ENCODE measurements around the gene E4F1. TPM values are rescaled to one million over a fixed set of nuclear protein-coding genes. Genes with fewer than 3 reads are reported as not detected.

The E4F1 gene
- total and polyA plus RNA-seq, 2 of the 13 experiments (the other 11 are each of a cell fraction or from before 2014, with no cell fraction given) = 13.8 to 19.5 TPM

MicroRNAs within 50 kb of the gene (microRNA counts, 767-probe panel; counts per million panel counts)
- not detected for microRNA hsa-miR-940

Small RNA genes lying within 50 kb of the gene (microRNA-seq; reads per million reads assigned to microRNA genes)
- gene MIR3677 (2.4 reads per million, percentile 13 among the genes with 10 or more reads in this experiment), gene MIR4717 (not detected)

Small RNA genes lying within 50 kb of the gene (small RNA-seq; reads per million reads assigned to genes)
- gene MIR3677 (ENCODE audit: insufficient read depth in 2 of 3, insufficient read length in 3 of 3, low read depth in 2 of 3, low replicate concordance in 1 of 3) (0 to 0.97 (median 0) reads per million in 3 experiments), gene MIR4717 (ENCODE audit: insufficient read depth in 2 of 3, insufficient read length in 3 of 3, low read depth in 2 of 3, low replicate concordance in 1 of 3) (0 reads per million in 3 experiments)

Other genes starting within 250 kb of the E4F1 start
- gene NOXO1, start 242.1 kb upstream of the E4F1 start, total RNA-seq (2016; rRNA removed; fragmentation: Illumina TruSeq; extraction: Trizol) = 0.21 and 1.4 TPM in 2 replicates
- gene NOXO1, start 242.1 kb upstream of the E4F1 start, polyA plus RNA-seq (2011; rRNA removed) = 0.69 and 1.4 TPM in 2 replicates
- gene GFER, start 239.4 kb upstream of the E4F1 start, total RNA-seq (2016; rRNA removed; fragmentation: Illumina TruSeq; extraction: Trizol) = 68.3 and 71.7 TPM in 2 replicates
- 28.6 and 35.9 TPM in 2 replicates for gene GFER, start 239.4 kb upstream of the E4F1 start, polyA plus RNA-seq (2011; rRNA removed)
- gene SYNGR3, start 233.6 kb upstream of the E4F1 start, total RNA-seq (2016; rRNA removed; fragmentation: Illumina TruSeq; extraction: Trizol) = 0.58 and 0.97 TPM in 2 replicates
- gene SYNGR3, start 233.6 kb upstream of the E4F1 start, polyA plus RNA-seq (2011; rRNA removed) = 5.7 and 7.4 TPM in 2 replicates
- gene ZNF598, start 213.8 kb upstream of the E4F1 start, total RNA-seq (2016; rRNA removed; fragmentation: Illumina TruSeq; extraction: Trizol) = 9.5 and 13.5 TPM in 2 replicates
- 14.2 and 17.6 TPM in 2 replicates for gene ZNF598, start 213.8 kb upstream of the E4F1 start, polyA plus RNA-seq (2011; rRNA removed)
- gene NPW, start 203.8 kb upstream of the E4F1 start, total RNA-seq (2016; rRNA removed; fragmentation: Illumina TruSeq; extraction: Trizol) = 0.97 TPM in 1 of 2 replicates, not detected in the other
- gene NPW, start 203.8 kb upstream of the E4F1 start, polyA plus RNA-seq (2011; rRNA removed) = 0.24 and 0.25 TPM in 2 replicates
- 15.8 and 23.7 TPM in 2 replicates for gene NHERF2, start 196.7 kb upstream of the E4F1 start, total RNA-seq (2016; rRNA removed; fragmentation: Illumina TruSeq; extraction: Trizol)
- 39.3 and 47.2 TPM in 2 replicates for gene NHERF2, start 196.7 kb upstream of the E4F1 start, polyA plus RNA-seq (2011; rRNA removed)
- gene NTHL1, start 175.8 kb upstream of the E4F1 start, total RNA-seq (2016; rRNA removed; fragmentation: Illumina TruSeq; extraction: Trizol) = 64.8 and 64.9 TPM in 2 replicates
- 47.5 and 55.6 TPM in 2 replicates for gene NTHL1, start 175.8 kb upstream of the E4F1 start, polyA plus RNA-seq (2011; rRNA removed)
- 10.3 and 19.6 TPM in 2 replicates for gene TSC2, start 175.6 kb upstream of the E4F1 start, total RNA-seq (2016; rRNA removed; fragmentation: Illumina TruSeq; extraction: Trizol)
- gene TSC2, start 175.6 kb upstream of the E4F1 start, polyA plus RNA-seq (2011; rRNA removed) = 40.4 and 44.6 TPM in 2 replicates
- 9.1 and 22.1 TPM in 2 replicates for gene PKD1, start 87.7 kb upstream of the E4F1 start, total RNA-seq (2016; rRNA removed; fragmentation: Illumina TruSeq; extraction: Trizol)
- gene PKD1, start 87.7 kb upstream of the E4F1 start, polyA plus RNA-seq (2011; rRNA removed) = 23.0 and 40.7 TPM in 2 replicates
- gene RAB26, start 75.0 kb upstream of the E4F1 start, total RNA-seq (2016; rRNA removed; fragmentation: Illumina TruSeq; extraction: Trizol) = 0.45 and 0.86 TPM in 2 replicates
- 3.6 and 3.7 TPM in 2 replicates for gene RAB26, start 75.0 kb upstream of the E4F1 start, polyA plus RNA-seq (2011; rRNA removed)
- gene TRAF7, start 67.8 kb upstream of the E4F1 start, total RNA-seq (2016; rRNA removed; fragmentation: Illumina TruSeq; extraction: Trizol) = 40.3 and 47.9 TPM in 2 replicates
- gene TRAF7, start 67.8 kb upstream of the E4F1 start, polyA plus RNA-seq (2011; rRNA removed) = 65.6 and 67.9 TPM in 2 replicates
- 1.2 and 1.4 TPM in 2 replicates for gene CASKIN1, start 27.0 kb upstream of the E4F1 start, total RNA-seq (2016; rRNA removed; fragmentation: Illumina TruSeq; extraction: Trizol)
- gene CASKIN1, start 27.0 kb upstream of the E4F1 start, polyA plus RNA-seq (2011; rRNA removed) = 2.2 and 9.4 TPM in 2 replicates
- gene MLST8, start 18.1 kb upstream of the E4F1 start, total RNA-seq (2016; rRNA removed; fragmentation: Illumina TruSeq; extraction: Trizol) = 25.2 and 30.8 TPM in 2 replicates
- 70.9 and 72.7 TPM in 2 replicates for gene MLST8, start 18.1 kb upstream of the E4F1 start, polyA plus RNA-seq (2011; rRNA removed)
- 1.7 and 5.8 TPM in 2 replicates for gene BRICD5, start 12.7 kb upstream of the E4F1 start, total RNA-seq (2016; rRNA removed; fragmentation: Illumina TruSeq; extraction: Trizol)
- gene BRICD5, start 12.7 kb upstream of the E4F1 start, polyA plus RNA-seq (2011; rRNA removed) = 1.6 and 2.0 TPM in 2 replicates
- 15.6 and 18.3 TPM in 2 replicates for gene PGP, start 8.8 kb upstream of the E4F1 start, total RNA-seq (2016; rRNA removed; fragmentation: Illumina TruSeq; extraction: Trizol)
- gene PGP, start 8.8 kb upstream of the E4F1 start, polyA plus RNA-seq (2011; rRNA removed) = 7.3 and 8.4 TPM in 2 replicates
- gene DNASE1L2, start 12.9 kb downstream of the E4F1 start, total RNA-seq (2016; rRNA removed; fragmentation: Illumina TruSeq; extraction: Trizol) = 0.11 and 0.44 TPM in 2 replicates
- 0.50 and 1.2 TPM in 2 replicates for gene DNASE1L2, start 12.9 kb downstream of the E4F1 start, polyA plus RNA-seq (2011; rRNA removed)
- gene ECI1, start 28.0 kb downstream of the E4F1 start, total RNA-seq (2016; rRNA removed; fragmentation: Illumina TruSeq; extraction: Trizol) = 73.8 and 82.0 TPM in 2 replicates
- gene ECI1, start 28.0 kb downstream of the E4F1 start, polyA plus RNA-seq (2011; rRNA removed) = 102 and 117 TPM in 2 replicates
- gene RNPS1, start 44.5 kb downstream of the E4F1 start, total RNA-seq (2016; rRNA removed; fragmentation: Illumina TruSeq; extraction: Trizol) = 126 and 127 TPM in 2 replicates
- gene RNPS1, start 44.5 kb downstream of the E4F1 start, polyA plus RNA-seq (2011; rRNA removed) = 124 and 133 TPM in 2 replicates
- gene ABCA3, start 117.1 kb downstream of the E4F1 start, total RNA-seq (2016; rRNA removed; fragmentation: Illumina TruSeq; extraction: Trizol) = 0.41 and 0.60 TPM in 2 replicates
- 1.5 and 2.3 TPM in 2 replicates for gene ABCA3, start 117.1 kb downstream of the E4F1 start, polyA plus RNA-seq (2011; rRNA removed)
- gene CCNF, start 205.9 kb downstream of the E4F1 start, total RNA-seq (2016; rRNA removed; fragmentation: Illumina TruSeq; extraction: Trizol) = 13.7 and 22.8 TPM in 2 replicates
- gene CCNF, start 205.9 kb downstream of the E4F1 start, polyA plus RNA-seq (2011; rRNA removed) = 5.0 and 6.4 TPM in 2 replicates
- 19.7 and 24.4 TPM in 2 replicates for gene TEDC2, start 236.5 kb downstream of the E4F1 start, total RNA-seq (2016; rRNA removed; fragmentation: Illumina TruSeq; extraction: Trizol)
- 5.9 and 6.2 TPM in 2 replicates for gene TEDC2, start 236.5 kb downstream of the E4F1 start, polyA plus RNA-seq (2011; rRNA removed)
- 0.20 and 0.35 TPM in 2 replicates for gene NTN3, start 247.7 kb downstream of the E4F1 start, total RNA-seq (2016; rRNA removed; fragmentation: Illumina TruSeq; extraction: Trizol)
- gene NTN3, start 247.7 kb downstream of the E4F1 start, polyA plus RNA-seq (2011; rRNA removed) = 0.09 and 0.29 TPM in 2 replicates